ENCODE measurements around the gene MZT2A.
"Not testable (repeated sequence)": the region's sequence is repeated elsewhere in the genome, so short reads cannot be mapped to it uniquely, and the experiment has no call there.

The MZT2A gene

DNA sequence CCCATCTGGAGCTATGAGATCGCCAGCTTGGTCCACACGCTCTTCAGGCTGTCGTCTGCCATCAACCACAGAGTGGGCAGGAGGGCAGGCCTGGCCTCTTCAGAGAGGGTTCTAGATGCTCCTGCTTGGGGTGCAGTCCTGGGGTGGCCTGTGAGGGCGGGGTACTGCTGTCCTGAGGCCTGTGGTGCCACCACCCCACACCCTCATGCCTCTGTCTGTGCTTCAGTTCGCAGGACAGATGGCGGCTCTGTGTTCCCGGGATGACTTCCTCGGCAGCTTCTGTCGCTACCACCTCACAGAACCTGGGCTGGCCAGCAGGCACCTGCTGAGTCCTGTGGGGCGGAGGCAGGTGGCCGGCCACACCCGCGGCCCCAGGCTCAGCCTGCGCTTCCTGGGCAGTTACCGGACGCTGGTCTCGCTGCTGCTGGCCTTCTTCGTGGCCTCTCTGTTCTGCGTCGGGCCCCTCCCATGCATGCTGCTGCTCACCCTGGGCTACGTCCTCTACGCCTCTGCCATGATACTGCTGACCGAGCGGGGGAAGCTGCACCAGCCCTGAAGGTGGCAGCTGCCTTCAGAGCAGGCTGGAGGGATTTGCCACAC lies 27.8 kb upstream of the MZT2A start:
- not testable (repeated sequence) for DNase-seq

DNA sequence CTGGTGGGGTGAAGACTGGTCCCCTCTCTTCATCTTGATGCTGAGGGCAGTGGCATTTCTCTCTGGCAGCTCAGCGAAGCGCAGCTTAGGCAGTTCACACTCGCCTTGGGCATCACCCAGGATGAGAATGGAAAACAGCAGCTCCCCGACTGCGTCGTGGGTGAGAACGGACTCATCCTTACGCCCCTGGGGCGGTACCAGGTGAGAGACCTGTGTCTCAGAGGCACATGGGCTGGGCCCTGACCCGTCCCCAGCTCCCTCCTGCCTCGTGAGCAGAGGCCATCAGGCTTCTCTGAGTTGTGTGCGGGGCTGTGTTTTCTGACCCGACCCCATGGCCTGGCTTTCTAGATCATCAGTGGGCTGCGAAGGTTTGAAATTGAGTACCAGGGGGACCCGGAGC lies 27.3 kb upstream of the MZT2A start:
- no peak for DNase-seq

DNA sequence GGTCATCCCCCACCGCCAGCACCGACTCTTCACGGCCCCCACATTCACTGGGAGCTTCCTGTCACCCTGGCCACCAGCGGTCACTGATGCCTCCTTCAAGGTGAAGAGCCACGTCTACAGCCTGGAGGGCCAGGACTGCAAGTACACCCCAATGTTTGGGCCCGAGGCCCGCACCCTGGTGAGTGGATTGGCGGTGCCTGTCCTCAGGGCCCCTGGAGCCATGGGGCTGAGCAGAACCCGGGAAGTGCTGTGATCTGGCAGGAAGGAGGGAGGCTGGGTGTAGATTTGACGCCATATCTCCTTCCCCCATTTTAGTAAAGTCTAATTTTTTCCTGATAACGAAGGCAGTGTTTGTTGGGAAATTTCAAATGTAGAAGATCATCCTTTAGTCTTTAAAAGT lies 26.3 kb upstream of the MZT2A start:
- DNase-seq, result not testable (repeated sequence)

DNA sequence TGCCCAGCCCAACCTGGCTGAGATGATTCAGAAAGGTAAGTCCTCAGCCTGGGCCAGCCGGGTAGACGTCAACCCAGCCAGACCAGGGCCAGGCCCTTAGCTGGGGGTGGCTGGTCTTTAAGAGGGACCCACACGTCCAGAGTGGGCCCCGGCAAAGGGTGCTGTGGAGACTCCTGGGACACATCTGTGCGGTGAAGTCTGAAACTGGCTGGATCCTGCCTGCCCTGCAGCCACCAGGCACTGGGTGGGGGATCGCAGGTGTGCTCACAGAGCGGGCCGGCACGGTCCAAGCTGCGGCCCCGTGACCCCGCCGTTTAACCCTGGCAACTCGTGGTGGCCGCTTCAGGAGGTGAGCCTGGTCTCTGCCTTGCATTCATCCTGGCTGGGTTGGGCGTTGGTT lies 25.7 kb upstream of the MZT2A start:
- not testable (repeated sequence) for DNase-seq

DNA sequence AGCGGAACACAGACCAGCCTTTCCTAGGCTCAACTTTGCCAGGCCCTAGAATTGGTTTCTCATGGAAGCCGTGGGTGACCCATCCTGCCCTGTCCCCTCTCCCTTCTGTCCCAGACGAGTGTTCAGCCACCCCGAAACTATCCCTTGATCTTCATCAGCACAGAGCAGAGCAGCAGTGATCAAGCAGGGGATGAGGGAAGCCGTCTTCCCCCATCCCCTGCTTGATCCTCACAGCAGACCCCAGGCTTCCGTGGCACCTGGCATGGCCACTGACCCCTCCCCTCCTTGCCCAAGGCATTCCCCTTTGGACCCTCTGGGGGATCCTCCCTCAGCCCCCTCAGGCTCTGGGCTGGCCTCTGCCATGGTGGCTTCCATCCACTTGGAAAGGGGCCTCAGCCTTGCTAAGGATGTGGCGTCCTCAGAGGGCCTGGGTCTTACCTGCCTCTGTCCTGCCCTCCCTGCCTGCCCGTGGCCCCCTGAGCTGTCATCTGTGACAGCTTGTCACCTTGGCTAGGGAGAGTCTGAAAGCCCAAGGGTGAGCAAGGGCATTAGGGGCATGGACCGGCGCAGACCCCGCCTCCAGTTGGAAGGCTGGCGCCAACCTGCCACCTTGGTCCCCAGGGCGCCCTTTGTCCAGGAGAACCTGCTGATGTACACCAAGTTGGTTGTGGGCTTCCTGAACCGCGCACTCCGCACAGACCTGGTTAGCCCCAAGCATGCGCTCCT lies 25.1 kb upstream of the MZT2A start:
- no peak for DNase-seq

DNA sequence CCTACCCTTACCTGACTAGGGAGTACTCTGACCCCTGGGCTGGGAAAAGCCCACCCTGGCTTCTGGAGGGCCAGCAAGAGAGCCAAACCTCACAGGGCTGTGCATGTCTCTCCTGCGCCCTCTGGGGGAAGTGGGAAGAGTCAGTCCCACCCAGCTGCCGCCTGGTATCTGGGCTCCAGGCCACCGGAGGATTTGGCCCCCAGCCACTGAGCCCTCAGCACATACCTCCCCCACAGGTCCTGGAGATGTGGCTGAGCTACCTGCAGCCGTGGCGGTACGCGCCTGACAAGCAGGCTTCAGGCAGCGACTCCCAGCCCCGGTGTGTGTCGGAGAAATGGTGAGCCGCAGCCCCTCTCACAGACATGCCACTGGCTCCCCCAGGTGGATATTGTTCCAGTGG lies 24.4 kb upstream of the MZT2A start:
- DNase-seq, result not testable (repeated sequence)

DNA sequence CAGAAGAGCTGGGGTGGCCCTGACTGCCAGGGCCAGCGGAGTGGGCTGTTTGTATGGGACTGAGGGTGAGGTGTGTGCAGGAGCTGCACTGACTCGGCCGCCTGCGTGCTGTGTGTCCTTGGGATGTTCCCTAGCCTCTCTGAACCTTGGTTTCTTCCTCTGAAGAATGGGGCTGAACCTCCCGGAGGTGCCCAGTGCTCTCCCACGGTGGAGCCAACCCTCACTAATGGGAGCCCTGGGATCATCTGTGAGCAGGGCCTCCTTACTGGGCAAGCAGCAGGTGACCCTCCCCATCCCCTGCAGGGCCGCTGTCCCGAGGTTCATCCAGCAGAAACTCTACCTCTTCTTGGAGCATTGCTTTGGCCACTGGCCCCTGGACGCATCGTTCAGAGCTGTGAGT lies 23.8 kb upstream of the MZT2A start:
- no peak for DNase-seq

DNA sequence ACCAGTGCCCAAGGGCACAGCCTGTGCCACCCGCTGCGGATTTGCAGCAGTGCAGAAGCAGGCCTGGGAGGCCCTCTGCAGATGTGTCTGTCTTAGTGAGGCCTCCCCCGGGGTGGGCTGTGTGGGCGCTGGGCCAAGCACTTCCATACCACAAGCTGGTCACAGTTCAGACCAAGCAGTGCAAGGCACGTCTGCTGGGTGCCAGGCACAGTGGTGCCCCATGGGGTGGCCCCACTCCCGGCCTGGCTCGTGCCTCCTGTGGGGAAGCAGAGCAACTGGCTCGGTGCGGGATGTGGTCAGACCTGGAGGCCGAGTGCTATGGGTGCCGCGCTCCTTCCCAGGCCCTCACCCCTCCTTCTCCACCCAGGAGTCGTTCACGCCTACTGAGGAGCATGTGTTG lies 23.0 kb upstream of the MZT2A start:
- not testable (repeated sequence) for DNase-seq

DNA sequence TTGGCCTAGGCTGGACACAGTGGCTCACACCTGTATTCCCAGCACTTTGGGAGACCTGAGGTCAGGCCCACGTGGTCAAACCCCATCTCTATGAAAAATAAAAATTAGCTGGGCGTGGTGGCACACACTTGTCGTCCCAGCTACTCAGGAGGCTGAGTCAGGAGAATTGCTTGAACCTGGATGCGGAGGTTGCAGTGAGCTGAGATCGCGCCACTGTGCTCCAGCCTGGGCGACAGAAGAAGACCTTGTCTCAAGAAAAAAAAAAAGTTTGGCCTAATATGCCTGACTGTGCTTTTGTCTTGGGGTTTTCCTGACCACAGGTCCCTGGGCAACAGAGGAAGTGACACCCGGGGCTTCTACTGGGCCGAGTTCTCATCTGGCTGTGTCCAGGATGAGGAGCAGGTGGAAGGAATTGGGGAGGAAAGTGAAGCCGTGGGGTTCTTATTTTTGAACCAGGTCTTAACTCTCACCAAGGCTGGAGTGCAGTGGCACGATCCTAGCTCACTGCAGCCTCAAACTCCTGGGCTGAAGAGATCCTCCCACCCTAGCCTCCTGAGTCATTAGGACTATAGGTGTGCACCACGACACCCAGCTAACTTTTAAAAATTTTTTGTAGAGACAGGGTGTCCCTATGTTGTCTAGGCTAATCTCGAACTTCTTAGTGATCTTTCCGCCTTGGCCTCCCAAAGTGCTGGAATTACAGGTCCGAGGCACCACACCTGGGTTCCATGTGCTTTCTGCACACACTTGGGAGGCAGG lies 22.4 kb upstream of the MZT2A start:
- DNase-seq, result not testable (repeated sequence)

DNA sequence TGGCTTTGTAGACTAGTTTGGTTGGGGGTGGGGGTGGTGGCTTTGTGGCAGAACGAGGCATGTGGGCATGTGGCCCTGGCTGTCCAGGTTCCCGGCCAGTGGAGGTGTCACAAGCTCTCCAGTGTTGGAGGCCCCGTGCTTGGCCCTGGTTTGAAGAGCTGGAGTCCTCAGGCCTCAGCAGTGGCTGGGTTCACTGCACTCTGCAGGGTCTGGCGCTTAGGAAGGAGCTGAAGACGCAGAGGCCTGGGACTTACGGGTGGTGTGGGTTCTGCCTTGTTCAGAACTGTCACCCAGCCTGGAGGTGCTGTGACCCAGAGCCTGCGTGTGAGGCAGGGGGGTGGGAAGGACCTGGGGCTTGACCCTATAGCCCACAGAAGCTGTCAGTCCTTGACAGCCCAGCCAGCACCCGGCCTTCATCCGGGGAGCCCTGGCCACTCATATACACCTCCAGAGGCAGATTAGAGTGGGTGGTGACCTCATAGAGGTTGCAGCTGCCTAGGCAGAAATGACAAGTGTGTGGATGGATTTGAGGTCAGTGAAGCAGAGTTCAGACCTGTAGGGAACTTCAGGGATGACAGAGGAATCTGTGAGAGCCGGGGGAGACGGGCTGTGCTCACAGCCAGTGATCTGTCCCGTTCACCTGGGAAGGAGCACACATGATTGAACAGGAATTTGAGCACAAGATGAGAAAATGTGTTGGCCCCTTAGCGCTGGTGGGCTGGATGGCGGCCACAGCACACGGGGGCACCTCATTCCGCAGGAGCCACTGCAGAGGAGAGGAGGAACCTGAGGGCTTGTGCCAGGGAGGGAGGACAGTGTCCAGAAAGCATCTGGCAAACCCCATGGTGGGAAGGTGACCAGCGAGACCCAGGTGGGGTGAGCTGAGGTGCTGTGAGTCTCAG lies 20.0 kb upstream of the MZT2A start:
- DNase-seq, result not testable (repeated sequence)

DNA sequence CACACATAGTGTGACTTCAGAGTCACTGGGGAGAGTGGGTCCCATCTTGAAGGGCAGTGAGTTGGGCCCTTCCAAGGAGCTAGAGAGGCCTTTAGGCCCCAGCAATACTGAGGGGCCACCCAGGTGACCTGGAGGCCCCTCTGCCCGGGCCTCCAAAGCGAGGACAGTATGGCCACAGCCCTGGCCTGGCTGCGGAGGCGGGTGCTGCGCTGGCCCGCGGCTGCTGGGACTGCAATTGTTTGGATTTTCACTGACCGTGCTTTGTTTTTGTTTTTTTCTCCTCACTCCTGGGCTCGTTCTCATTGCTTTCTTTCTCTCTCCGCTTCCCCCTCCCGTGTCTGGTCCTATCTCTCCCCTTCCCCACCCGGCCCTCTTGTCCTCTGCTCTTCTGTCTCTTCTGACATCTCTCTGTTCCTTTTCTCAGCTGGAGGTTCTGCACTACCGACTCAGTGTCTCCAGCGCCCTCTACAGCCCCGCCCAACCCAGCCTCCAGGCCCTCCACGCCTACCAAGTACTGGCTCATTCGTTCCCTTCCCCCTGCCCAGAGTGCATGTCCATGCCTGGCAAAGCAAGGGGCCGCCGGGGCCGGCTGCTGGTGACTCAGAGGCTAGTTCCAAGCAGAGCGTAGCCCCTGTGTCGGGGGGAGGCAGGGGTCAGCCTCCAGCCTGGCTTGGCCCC lies 19.2 kb upstream of the MZT2A start:
- not testable (repeated sequence) for DNase-seq

DNA sequence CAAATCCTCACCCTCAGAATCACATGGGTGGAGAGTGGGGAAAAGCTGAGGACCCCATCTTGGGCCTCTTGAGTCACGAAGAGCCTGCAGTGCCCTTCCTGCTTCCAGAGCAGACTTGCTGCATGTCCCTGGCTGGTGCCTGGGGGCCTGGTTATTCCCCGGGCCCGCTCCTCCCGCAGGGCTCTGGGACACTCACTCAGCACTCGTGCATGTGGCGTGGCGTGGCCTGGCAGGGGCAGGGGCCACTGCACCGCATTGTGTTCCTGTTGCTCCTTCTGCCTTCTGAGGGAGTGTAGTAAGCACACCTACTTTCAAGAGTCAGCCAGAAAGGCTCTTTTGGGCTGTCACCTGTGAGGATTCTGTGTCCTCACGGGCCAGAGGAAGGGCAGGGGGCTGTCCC lies 17.4 kb upstream of the MZT2A start:
- no peak for DNase-seq

DNA sequence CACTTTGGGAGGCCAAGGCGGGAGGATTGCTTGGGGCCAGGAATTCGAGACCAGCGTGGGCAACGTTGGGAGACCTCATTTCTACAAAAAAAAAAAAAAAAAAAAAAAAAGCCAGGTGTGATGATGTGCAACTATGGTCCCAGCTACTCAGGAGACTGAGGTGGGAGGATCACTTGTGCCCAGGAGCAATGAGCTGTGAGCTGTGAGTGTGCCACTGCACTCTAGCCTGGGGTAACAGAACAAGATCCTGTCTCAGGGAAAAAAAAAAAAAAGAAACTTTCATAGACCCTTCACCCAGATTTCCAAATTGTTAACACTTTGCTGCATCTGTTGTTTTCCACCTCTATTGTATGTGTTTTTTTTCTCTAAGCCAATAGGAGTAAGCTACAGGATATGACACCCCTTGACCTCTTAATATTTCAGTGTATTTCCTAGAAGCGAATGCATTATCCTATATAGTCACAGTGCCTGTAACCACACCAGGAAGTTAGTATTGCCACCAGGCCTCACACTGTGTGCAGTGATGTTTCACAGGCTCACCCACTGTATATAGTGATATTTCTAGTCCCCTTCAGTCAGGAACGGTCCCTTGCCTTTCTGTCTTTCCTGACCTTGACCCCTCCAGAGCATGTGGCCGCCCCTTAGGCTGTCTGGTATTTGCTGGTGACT lies 12.0 kb upstream of the MZT2A start:
- DNase-seq, result not testable (repeated sequence)

DNA sequence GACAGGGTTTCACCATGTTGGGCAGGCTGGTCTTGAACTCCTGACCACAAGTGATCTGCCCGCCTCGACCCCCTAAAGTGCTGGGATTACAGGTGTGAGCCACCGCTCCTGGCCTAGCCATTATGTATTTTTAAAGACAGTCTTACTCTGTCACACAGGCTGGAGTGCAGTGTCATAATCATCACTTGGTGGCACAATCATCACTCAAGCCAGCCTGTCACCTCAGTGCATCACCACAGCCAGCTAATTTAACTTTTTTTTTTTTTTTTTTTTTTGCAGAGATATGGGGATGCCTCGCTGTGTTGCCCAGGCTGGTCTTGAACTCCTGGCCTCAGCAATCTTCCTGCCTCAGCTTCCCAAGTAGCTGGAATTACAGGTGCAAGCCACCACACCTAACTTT lies 11.4 kb upstream of the MZT2A start:
- not testable (repeated sequence) for DNase-seq

DNA sequence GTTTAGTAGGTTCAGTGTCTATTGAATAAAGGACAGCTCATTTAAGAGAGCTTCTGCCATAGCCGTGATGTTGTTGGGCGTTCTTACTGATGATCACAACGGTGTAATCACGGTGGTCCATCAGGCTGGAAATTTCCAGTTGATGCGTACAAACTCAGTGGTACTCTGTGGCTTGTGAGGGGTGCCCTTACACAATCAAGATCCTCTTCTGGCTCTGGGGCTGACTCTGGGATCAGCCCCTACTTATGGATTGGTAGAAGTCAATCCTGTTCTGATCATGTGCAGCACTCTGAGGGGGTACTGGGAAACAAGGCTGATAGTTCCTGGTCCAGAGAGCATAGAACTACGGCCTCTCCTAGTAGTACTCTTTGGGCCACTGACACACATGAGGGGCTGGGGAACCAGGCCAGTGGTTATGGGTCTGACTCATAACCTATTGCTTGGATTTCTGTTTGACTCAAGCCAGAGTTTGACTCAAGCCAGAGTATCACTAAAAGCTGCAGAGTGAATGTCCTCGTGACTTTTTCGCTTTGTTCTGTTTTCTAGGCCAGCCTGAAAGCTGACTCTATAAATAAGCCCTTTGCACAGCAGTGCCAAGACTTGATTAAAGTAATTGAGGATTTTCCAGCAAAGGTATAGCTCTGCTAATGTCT lies 6.2 kb upstream of the MZT2A start:
- not testable (repeated sequence) for DNase-seq

DNA sequence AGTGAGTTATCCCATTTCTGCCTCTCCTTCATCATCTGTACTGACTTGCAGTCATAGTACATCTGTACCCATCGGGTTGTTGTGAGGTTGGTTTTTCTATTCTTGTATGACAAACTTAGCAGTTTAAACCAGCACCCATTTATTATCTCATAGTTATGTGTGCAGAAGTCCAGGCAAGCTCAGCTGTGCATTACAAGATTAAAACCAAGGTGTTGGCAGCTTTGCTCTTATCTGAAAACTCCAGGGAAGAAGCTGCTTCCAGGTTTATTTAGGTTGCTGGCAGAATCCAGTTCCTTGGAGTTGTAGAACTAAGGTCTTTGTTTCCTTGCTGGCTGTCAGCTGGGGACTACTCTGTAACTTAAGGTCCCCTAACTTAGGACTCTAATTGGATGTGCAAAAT lies 3.3 kb upstream of the MZT2A start:
- not testable (repeated sequence) for DNase-seq

DNA sequence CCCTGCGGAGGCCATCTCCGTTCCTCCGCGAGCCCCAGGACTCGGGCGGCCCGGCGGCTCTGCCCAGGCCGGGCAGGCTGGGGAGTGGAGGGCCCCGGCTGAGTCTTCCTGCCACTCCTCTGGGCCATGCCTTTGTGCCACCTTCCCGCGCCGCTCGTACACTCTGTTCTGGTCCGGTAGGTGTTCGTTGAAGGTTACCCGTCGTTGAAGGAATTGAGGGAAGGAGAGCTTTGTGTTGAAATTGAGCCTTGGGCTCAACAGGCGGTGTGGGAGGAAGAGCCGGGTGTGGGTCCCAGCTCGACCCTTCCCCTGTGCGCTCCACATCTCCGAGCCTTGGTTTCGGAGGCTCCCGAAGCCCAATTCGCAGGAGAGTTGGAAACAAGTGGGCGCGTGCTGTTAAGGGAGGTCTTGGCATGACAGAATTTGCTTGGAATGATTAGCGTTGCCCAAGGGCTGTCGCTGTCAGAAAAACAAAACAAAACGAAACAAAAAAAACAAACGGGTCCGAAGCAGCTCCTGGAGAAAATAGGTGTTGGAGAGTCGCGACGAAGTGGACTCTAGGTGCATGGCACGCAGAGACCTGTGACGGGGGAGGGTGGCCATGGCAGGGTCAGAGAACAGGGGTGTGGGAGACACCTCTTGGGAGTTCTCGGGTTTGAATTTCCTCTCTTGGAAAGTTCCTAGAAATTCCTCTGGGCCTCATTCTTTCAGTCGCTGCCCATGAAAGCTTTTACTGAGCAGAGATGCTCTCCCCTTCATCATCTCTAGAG lies 1.2 kb upstream of the MZT2A start:
- no peak for DNase-seq

DNA sequence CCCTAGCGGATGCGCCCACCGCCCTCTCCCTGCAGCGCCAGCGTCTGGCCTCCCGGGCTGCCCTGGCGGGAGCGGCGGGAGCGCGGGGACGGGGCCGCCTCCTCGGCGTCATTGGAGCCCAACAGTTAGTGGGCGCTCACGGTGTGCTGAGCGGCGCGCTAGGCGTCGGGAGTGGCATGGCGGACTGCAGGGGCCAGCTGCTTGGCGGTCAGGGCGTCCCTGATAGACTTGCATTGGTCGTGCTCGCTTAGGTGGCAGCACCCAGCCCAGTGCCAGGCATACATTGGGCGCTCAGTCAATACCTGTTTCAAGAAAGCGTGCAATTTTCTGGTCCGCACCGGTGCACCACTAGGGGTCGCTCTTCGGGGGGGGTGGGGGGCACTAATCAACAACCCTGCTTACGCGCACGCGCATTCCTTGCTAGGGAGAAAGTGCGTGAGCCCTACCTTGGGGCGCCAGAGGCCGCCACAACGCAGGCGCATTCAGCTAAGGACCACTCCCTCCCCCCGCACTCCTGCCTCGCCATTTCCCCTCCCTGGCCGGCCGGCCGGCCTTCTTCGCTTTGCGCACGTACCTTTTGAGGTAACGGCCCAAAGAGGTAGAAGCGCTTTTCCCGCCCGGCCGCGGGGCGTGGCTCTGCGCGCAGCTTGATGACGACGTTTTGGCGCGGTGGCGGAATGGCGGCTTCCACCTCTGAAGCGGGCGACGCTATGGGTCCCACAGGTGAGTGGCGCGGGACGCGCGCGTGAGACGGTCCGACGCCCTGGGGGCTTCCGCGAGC lies 411 bp upstream of the MZT2A start:
- DNase-seq, result peak; percentile 89

DNA sequence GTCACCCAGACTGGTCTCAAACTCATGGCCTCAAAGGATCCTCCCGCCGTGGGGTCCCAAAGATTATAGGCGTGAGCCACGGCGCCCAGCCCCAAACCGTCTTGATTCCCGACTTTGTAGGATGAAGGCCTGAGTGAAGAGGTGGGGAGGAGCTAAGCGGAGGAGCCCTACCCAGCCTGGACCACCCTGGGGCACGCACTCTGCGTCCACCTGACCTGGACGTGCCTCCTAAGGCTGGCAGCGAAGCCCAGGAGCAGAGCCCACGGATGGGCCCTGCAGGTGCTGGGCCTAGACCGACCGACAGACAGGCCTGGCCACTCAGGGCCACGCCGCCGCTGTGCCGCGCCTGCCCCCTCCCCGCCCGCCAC lies 744 bp downstream of the MZT2A start:
- DNase-seq, result not testable (repeated sequence)

Data from NCI-H2029 treated with DMSO at 0.1 percent for 48 hours (cell line).